Mesenchymal stem cell (in vitro differentiated cells and primary cell): ENCODE measurements around the gene CUEDC1.

ENCODE experiments used
- DNase-seq: peaks from one replicate; pipeline ENCODE4 v3.0.0-alpha.2; 2013
- H2AFZ ChIP-seq: one replicate; pipeline ENCODE4 v1.6.1; 2013; ENCODE audit warnings: low read depth, mild to moderate bottlenecking, control low read depth, inconsistent platforms, low read length, moderate library complexity
- H2AK5ac ChIP-seq: 2 replicates; pipeline ENCODE4 v1.6.1; 2013; ENCODE audit warnings: low read length, moderate library complexity, mild to moderate bottlenecking, inconsistent platforms; ENCODE audit not compliant: severe bottlenecking
- H2BK120ac ChIP-seq: one replicate; pipeline ENCODE4 v1.6.1; 2013; ENCODE audit warnings: low read depth, mild to moderate bottlenecking, inconsistent platforms, low read length, moderate library complexity
- H2BK12ac ChIP-seq, 2 experiments: one replicate each; pipeline ENCODE4 v1.6.1; 2013; ENCODE audit warnings: inconsistent platforms in 2 of 2, low read length in 2 of 2, mild to moderate bottlenecking in 2 of 2, moderate library complexity in 2 of 2, control low read depth in 1 of 2
- H2BK15ac ChIP-seq: one replicate; pipeline ENCODE4 v1.6.1; 2013; ENCODE audit warnings: mild to moderate bottlenecking, low read depth, inconsistent platforms; ENCODE audit not compliant: poor library complexity, severe bottlenecking
- H2BK5ac ChIP-seq: 2 replicates; pipeline ENCODE4 v1.6.1; 2013; ENCODE audit warnings: low read depth, mild to moderate bottlenecking, low read length, control low read depth, inconsistent platforms; ENCODE audit not compliant: poor library complexity, severe bottlenecking
- H3K14ac ChIP-seq, 2 experiments: one replicate each; pipeline ENCODE4 v1.6.1; 2013; ENCODE audit warnings: inconsistent platforms in 2 of 2, low read length in 2 of 2, control low read depth in 1 of 2, mild to moderate bottlenecking in 1 of 2, moderate library complexity in 1 of 2
- H3K18ac ChIP-seq, 2 experiments: one replicate each; pipeline ENCODE4 v1.6.1; 2013; ENCODE audit warnings: inconsistent platforms in 2 of 2, low read length in 2 of 2, control low read depth in 1 of 2, low read depth in 1 of 2, mild to moderate bottlenecking in 1 of 2
- H3K23ac ChIP-seq, 2 experiments: one replicate each; pipeline ENCODE4 v1.6.1; 2013; ENCODE audit warnings: inconsistent platforms in 2 of 2, low read length in 2 of 2, mild to moderate bottlenecking in 2 of 2, moderate library complexity in 2 of 2, control low read depth in 1 of 2
- H3K27ac ChIP-seq: 2 replicates; pipeline ENCODE4 v1.5.1; 2013; ENCODE audit warnings: mild to moderate bottlenecking, moderate library complexity, low read length, control low read depth, inconsistent platforms; ENCODE audit not compliant: poor library complexity, severe bottlenecking
- H3K27me3 ChIP-seq, 2 experiments: 2 replicates each; pipeline versions ENCODE4 v1.6.1 to v1.7.0; 2013; ENCODE audit warnings: low read length in 2 of 2, mild to moderate bottlenecking in 2 of 2, moderate library complexity in 2 of 2, control low read depth in 1 of 2, inconsistent platforms in 1 of 2; ENCODE audit not compliant: control insufficient read depth in 1 of 2, insufficient read depth in 1 of 2
- H3K36me3 ChIP-seq, 2 experiments: 2 replicates each; pipeline versions ENCODE4 v1.6.1 to v1.7.0; 2013; ENCODE audit warnings: low read length in 2 of 2, control low read depth in 1 of 2, inconsistent platforms in 1 of 2, low read depth in 1 of 2, mild to moderate bottlenecking in 1 of 2; ENCODE audit not compliant: insufficient read depth in 2 of 2, control insufficient read depth in 1 of 2
- H3K4ac ChIP-seq, 2 experiments: one replicate each; pipeline ENCODE4 v1.6.1; 2013; ENCODE audit warnings: inconsistent platforms in 2 of 2, low read length in 2 of 2, mild to moderate bottlenecking in 2 of 2, moderate library complexity in 2 of 2, control low read depth in 1 of 2, low read depth in 1 of 2
- H3K4me1 ChIP-seq: 2 replicates; pipeline ENCODE4 v1.6.1; 2013; ENCODE audit warnings: low read depth, low read length, control low read depth; ENCODE audit not compliant: control insufficient read depth, insufficient read depth
- H3K4me2 ChIP-seq: 2 replicates; pipeline ENCODE4 v1.6.1; 2013; ENCODE audit warnings: low read length, mild to moderate bottlenecking, inconsistent platforms; ENCODE audit not compliant: poor library complexity, severe bottlenecking
- H3K4me3 ChIP-seq, 2 experiments: 2 replicates each; pipeline versions ENCODE4 v1.5.1 to v1.7.0; 2013; ENCODE audit warnings: low read length in 2 of 2, mild to moderate bottlenecking in 2 of 2, control low read depth in 1 of 2, low read depth in 1 of 2; ENCODE audit not compliant: insufficient read depth in 1 of 2
- H3K79me1 ChIP-seq: replicated peaks from 2 replicates; pipeline ENCODE4 v1.6.1; 2013; ENCODE audit warnings: mild to moderate bottlenecking, control low read depth, low read length, inconsistent platforms; ENCODE audit not compliant: poor library complexity, severe bottlenecking
- H3K9ac ChIP-seq: 2 replicates; pipeline ENCODE4 v1.7.0; 2013; ENCODE audit warnings: mild to moderate bottlenecking, low read length, moderate library complexity
- H3K9me3 ChIP-seq: 2 replicates; pipeline ENCODE4 v1.7.0; 2013; ENCODE audit warnings: mild to moderate bottlenecking, low read length; ENCODE audit not compliant: control insufficient read depth
- H4K8ac ChIP-seq: one replicate; pipeline ENCODE4 v1.6.1; 2013; ENCODE audit warnings: inconsistent platforms, mild to moderate bottlenecking, low read length, moderate library complexity
- H4K91ac ChIP-seq: one replicate; pipeline ENCODE4 v1.6.1; 2013; ENCODE audit warnings: mild to moderate bottlenecking, low read length, inconsistent platforms
- WGBS: methylation state at CpG from one replicate; pipeline ENCODE4 v1.1.7; 2013; ENCODE audit warnings: mixed read lengths; 5-methylcytosine and 5-hydroxymethylcytosine counted together

Gene CUEDC1

DNA sequence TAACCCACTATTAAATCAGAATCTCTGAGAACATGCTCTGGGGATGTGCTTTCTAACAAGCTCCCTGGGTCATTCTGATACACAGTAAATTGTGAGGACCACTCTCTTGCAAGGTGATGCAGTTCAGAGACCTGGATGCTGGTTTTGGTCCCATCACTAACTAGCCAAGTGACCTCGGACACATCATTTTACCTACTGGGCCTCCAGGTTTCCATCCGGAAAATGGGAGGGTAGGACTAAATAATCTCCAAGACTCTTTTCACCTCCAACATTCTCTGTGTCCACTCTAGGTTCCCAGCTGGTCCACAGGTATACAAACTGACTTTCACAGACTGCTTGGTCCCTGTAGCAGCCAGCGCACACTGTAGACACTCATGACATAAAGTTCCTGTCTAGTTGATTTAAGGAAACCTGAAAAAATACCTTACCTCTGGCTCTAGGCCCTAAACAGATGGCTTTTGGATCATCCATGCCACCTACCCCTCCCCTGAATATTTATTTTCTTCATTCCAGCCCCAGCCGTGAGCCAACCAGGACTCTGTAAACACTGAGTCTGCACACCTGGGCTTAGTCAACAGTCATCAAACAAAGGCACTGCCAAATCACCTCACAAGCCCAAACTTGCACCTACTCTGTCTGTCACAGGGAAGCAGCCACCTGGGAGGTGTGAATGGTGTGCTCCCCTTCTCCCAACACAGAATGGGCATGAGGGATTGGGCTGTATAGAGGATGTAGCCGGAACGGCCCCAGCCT lies 54.0 kb downstream of the CUEDC1 start:
- Histone ChIP-seq H3K18ac (peak overlapping the region in 1 of 2 experiments; percentile 30), H2BK12ac (peak overlapping the region in 1 of 2 experiments; percentile 1), H3K27me3 (no peaks in the 10 kb centered on the region), H3K4me3 (no peak overlapping the region), H2AK5ac (peak overlapping the region; percentile 96), H3K23ac (no peak overlapping the region), H4K8ac (no peak overlapping the region), H3K4me2 (no peak overlapping the region), H3K36me3 (peaks cover 3 to 13% of the 10 kb centered on the region in 2 experiments), H2AFZ (no peak overlapping the region), H4K91ac (peak overlapping the region; percentile 53), H3K9me3 (no peaks in the 10 kb centered on the region), H3K4me1 (peaks cover 62% of the 10 kb centered on the region), H3K79me1 (peaks cover 22% of the 10 kb centered on the region), H2BK120ac (no peak overlapping the region), H2BK15ac (no peak overlapping the region), H2BK5ac (no peak overlapping the region), H3K4ac (peak overlapping the region in 1 of 2 experiments; percentile 67), H3K27ac (no peak overlapping the region), H3K14ac (no peak overlapping the region), H3K9ac (no peak overlapping the region)
- WGBS = 91% methylated on average over 6 of the region's 6 CpGs
- no peak for DNase-seq

DNA sequence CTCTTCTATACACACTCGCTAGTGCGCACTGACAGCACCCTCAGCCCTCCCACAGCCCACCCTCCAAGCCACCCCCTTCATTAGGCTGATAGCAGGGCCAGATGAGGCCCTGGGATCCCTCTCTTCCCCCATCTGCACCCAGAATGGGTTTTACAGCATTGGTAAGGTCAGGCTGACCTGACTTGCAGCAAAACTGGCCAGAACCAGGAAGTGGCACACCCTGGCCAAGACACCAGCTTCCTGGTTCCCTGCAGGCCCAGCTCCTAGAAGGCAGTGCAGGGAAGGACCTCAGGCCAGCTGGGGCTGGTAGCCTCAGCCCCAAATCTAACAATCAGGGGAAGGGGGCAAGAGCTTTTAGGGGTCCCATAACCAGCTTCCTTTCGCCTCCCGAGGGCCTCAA lies 55.4 kb downstream of the CUEDC1 start:
- Histone ChIP-seq H3K4me3 (no peak overlapping the region), H3K4ac (peak overlapping the region; percentile 91 to 95), H2BK12ac (peak overlapping the region; percentile 72 to 97), H3K4me2 (no peak overlapping the region), H2AK5ac (peak overlapping the region; percentile 88), H3K27ac (peak overlapping the region; percentile 86), H2BK15ac (peak overlapping the region; percentile 12), H2BK120ac (peak overlapping the region; percentile 81), H3K36me3 (peaks cover 6% of the 10 kb centered on the region in 2 experiments), H3K4me1 (peaks cover 63% of the 10 kb centered on the region), H3K18ac (peak overlapping the region; percentile 86 to 91), H2AFZ (no peak overlapping the region), H3K14ac (no peak overlapping the region), H3K79me1 (peaks cover 25% of the 10 kb centered on the region), H3K27me3 (no peaks in the 10 kb centered on the region), H4K91ac (peak overlapping the region; percentile 67), H4K8ac (peak overlapping the region; percentile 78), H3K23ac (peak overlapping the region in 1 of 2 experiments; percentile 73), H2BK5ac (peak overlapping the region; percentile 20), H3K9me3 (no peaks in the 10 kb centered on the region), H3K9ac (peak overlapping the region; percentile 80)
- WGBS = 85% methylated on average over 4 of the region's 4 CpGs
- no peak for DNase-seq

DNA sequence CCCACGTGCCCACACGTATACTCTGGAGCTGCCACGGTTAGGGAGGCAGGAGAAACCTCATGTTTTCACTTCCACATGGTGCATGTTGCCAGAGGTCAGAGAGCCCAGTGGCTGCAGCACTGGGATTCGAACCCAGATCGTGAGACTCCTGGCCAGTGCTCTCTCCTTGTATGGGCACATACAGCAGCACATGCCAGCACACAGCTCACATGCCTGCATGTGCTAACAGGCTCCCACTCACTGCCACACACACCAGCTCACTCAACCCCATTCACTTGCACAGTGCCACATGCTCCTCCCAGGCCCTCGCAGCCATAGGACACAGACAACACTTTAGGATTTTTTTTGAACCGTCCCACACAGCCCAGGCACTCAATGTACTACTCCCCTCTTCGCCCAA lies 55.8 kb downstream of the CUEDC1 start:
- H3K79me1 ChIP-seq = peaks cover 21% of the 10 kb centered on the region
- peak overlapping the region in 1 of 2 experiments; percentile 72 for H3K14ac ChIP-seq
- H2AFZ ChIP-seq = no peak overlapping the region
- peak overlapping the region; percentile 80 for H3K9ac ChIP-seq
- H3K27ac ChIP-seq = peak overlapping the region; percentile 86
- H2BK5ac ChIP-seq = peak overlapping the region; percentile 69
- H2BK15ac ChIP-seq = no peak overlapping the region
- H4K8ac ChIP-seq = peak overlapping the region; percentile 75
- no peak overlapping the region for H3K4me2 ChIP-seq
- H3K18ac ChIP-seq = peak overlapping the region; percentile 86 to 91
- 68% methylated on average over 8 of the region's 8 CpGs for WGBS
- H3K27me3 ChIP-seq = no peaks in the 10 kb centered on the region
- H3K4me1 ChIP-seq = peaks cover 59% of the 10 kb centered on the region
- peak overlapping the region; percentile 85 for H2BK120ac ChIP-seq
- no peak overlapping the region for H3K4me3 ChIP-seq
- no peaks in the 10 kb centered on the region for H3K9me3 ChIP-seq
- H3K23ac ChIP-seq = peak overlapping the region in 1 of 2 experiments; percentile 1
- H2AK5ac ChIP-seq = peak overlapping the region; percentile 88
- peak overlapping the region; percentile 90 to 91 for H3K4ac ChIP-seq
- H3K36me3 ChIP-seq = peaks cover 4 to 6% of the 10 kb centered on the region in 2 experiments
- H2BK12ac ChIP-seq = peak overlapping the region; percentile 72 to 97
- peak overlapping the region; percentile 36 for H4K91ac ChIP-seq
- peak; percentile 41 for DNase-seq

DNA sequence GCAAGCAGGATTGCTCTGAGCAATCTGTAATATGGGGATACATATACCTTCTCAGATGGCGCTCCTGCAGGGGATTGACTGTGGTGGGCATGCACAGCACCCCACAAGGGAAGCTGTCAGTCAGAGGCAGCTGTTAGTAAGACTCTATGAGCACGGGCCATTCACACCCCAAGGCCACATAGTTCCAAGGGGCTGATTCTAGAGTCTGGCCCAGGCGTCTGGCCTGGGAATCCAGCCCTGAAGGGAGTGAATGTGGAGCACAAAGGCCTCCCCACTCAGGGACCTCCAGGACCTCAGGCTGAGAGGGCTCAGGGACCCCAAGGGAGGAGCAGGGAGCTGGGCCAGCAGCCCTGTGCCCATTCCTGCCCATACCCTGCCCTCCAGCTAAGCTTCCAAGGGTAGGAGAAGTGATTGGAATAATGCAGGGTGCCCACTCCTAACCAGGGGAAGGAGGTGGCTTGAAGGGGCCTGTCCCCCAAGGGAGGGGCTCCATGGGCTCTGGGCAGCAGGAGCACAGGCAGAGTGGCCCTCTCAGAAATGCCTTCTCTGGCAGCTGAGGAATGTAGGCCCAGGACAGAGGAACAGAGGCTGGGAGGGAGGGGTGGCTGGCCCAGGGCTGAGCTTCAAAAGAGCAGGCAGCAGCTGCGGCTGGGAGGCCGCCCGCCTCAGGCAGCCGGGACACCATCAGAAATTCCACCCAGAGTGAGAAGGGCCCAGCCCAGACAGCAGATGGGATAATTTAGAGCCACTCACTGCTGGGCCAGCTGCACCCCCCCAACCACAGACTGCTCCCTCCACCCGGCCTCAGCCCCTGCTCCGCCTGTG lies 56.5 kb downstream of the CUEDC1 start:
- 29% methylated on average over 9 of the region's 9 CpGs for WGBS
- Histone ChIP-seq H3K27ac (peak overlapping the region; percentile 86), H3K79me1 (peaks cover 18% of the 10 kb centered on the region), H3K9ac (peak overlapping the region; percentile 80), H3K18ac (peak overlapping the region; percentile 86 to 91), H3K4ac (peak overlapping the region; percentile 91 to 93), H3K4me3 (no peak overlapping the region), H3K27me3 (no peaks in the 10 kb centered on the region), H2BK120ac (peak overlapping the region; percentile 85), H3K4me1 (peaks cover 55% of the 10 kb centered on the region), H3K23ac (peak overlapping the region in 1 of 2 experiments; percentile 29), H2AFZ (no peak overlapping the region), H2BK5ac (peak overlapping the region; percentile 69), H3K36me3 (peaks cover 4 to 6% of the 10 kb centered on the region in 2 experiments), H3K9me3 (no peaks in the 10 kb centered on the region), H2AK5ac (peak overlapping the region; percentile 88), H2BK12ac (peak overlapping the region; percentile 72 to 97), H3K14ac (peak overlapping the region in 1 of 2 experiments; percentile 72), H4K91ac (peak overlapping the region; percentile 95), H2BK15ac (peak overlapping the region; percentile 82), H4K8ac (peak overlapping the region; percentile 82), H3K4me2 (no peak overlapping the region)
- DNase-seq = peak; percentile 83
